Renal cortex interstitium (tissue), 11 donors: Measurements from ENCODE around the gene GTF3C2. TPM values are rescaled to one million over a fixed set of nuclear protein-coding genes. Genes with fewer than 3 reads are reported as not detected.

Experiments
- DNase-seq, 11 donors: peaks; one replicate each; pipeline ENCODE4 v3.0.0-alpha.2; 2013; ENCODE audit warnings: low read depth in 9 of 11, low spot score in 4 of 11; ENCODE audit errors: extremely low read depth in 1 of 11
- polyA plus RNA-seq, 3 donors: library from polyadenylated mRNA; unstranded; fragments of 120-200 nt; gene quantifications; one replicate each; pipeline ENCODE4 v1.2.1, GENCODE V29; 2013; ENCODE audit not compliant: insufficient read length in 3 of 3

GTF3C2 gene
- polyA plus RNA-seq, 3 donors: 68.4 to 72.3 (median 71.3) TPM

DNA sequence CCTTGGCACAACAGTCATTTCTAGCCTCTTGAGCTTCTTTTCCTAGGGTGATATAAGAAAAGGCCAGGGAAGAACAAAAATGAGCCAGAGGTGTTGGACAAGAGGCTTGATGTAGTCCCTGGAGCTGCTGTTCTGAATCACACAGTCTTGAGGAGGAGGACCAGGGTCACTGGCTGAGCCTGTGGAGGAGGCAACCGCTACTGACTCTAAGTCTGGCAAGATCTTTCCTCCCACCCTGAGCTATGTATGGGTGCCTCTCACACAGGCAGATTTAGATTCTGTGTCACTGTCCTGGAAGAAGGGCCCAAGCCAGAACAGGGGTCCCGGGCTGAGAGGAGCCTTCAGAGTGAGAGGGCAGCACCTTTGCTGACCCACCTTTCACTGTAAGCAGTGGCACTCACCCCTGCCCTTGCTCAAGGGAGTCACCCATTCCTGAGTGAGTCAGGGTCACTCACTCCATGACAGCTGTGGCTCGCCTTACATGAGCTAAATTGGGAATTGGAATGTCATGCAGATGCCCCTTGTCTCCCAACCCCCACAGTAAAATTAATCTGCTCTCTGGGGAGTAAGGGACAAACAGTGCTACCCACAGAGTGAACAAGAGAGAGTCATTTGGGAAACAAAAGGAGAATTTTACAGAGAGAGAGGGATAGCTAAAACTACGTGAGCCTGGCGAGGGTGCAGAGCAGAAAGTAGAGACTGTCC is 74.6 kb downstream of the GTF3C2 start, which contains the start of gene TRIM54:
TSS of gene TRIM54 (plus strand) at position 575 of the 705 bp plus-strand sequence. CDS start 303 bp downstream, outside the sequence.
- no peak for DNase-seq

DNA sequence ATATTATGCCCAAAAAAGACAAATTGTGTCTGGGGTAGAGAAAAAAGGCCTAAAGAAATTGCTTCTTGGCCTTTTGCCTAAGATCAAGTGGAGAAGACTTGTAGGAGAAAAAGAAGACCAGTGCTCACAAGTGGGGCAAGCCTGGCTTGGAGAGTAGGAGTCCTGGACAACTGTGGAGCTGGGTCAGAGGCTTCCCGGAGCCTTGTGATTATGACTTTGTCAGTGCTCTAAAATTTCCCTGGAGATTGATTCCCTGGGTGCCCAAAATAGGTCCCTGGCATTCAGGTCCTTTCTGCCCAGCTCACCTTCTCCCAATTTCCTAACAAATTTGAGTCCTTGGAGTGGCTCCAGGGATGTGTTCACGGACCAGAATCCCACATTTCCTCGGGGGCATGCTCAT is 75.1 kb downstream of the GTF3C2 start:
- no peak for DNase-seq

DNA sequence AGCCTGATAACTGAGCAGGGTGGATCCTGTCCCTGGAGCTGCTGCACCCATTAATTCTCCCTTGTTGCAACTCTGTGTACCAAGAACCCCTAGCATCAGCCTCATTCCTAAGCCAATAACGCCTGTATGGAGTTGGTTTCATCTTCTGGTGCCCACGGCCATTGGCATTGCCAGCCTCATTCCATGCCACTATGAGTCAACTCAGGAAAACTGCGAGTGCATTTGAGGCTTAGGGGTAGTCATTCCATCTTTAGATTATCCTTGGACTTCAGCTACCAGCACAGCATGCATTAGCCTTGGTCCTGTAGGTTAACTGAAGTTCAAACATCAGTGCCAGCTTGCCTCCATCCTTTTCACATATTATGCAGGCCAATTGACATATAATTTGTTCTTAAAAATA is 75.7 kb downstream of the GTF3C2 start:
- no peak for DNase-seq

DNA sequence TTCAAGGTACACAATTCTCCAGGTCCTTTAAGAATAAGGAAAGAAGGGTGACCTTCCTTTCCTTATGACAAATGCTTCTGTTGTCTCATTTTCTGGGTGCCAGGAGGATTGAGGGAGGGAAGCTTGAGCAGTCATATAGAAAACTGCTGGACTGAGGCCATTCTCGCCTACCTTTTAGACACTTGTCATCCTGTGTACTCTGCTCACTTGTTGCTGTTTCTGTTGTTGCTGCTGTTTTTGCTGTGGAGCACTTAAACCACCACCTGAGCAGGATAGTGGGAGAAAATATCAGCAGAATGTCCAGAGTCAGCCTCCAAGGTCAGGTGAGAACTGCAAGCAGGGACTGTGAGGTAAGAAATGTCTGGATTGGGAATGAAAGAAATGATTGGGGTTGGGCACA is 78.6 kb downstream of the GTF3C2 start:
- DNase-seq: no peak

Other genes starting within 250 kb of the GTF3C2 start
- gene CGREF1, start 237.6 kb downstream of the GTF3C2 start, polyA plus RNA-seq: 1 to 10 TPM; 6.2 to 8.6 (median 7.4) TPM
- gene ABHD1, start 232.9 kb downstream of the GTF3C2 start, polyA plus RNA-seq: 1 to 10 TPM; 1.3 to 1.9 (median 1.6) TPM
- 10 to 100 TPM; 42.0 to 55.0 (median 46.4) TPM for gene PREB, start 222.1 kb downstream of the GTF3C2 start, polyA plus RNA-seq
- not detected for gene PRR30, start 217.4 kb downstream of the GTF3C2 start, polyA plus RNA-seq
- under 1 TPM; 0.51 to 0.78 (median 0.62) TPM for gene TCF23, start 207.8 kb downstream of the GTF3C2 start, polyA plus RNA-seq
- 100 to 1,000 TPM; 148 to 150 (median 148) TPM for gene ATRAID, start 144.7 kb downstream of the GTF3C2 start, polyA plus RNA-seq
- gene SLC5A6, start 144.5 kb downstream of the GTF3C2 start, polyA plus RNA-seq: 10 to 100 TPM; 37.2 to 47.6 (median 42.0) TPM
- gene CAD, start 139.4 kb downstream of the GTF3C2 start, polyA plus RNA-seq: 10 to 100 TPM; 50.4 to 54.6 (median 54.1) TPM
- gene SLC30A3, start 93.7 kb downstream of the GTF3C2 start, polyA plus RNA-seq: 1 to 10 TPM; 6.0 to 9.2 (median 7.6) TPM
- gene DNAJC5G, start 81.3 kb downstream of the GTF3C2 start, polyA plus RNA-seq: 1 to 10 TPM in 2 of 3 donors, under 1 TPM in 1; 0.59 to 1.7 (median 1.4) TPM
- 1 to 10 TPM; 5.3 to 7.7 (median 5.7) TPM for gene TRIM54, start 74.3 kb downstream of the GTF3C2 start, polyA plus RNA-seq
- gene UCN, start 48.3 kb downstream of the GTF3C2 start, polyA plus RNA-seq: 1 to 10 TPM in 1 of 3 donors, under 1 TPM in 2; 0.56 to 1.1 (median 0.82) TPM
- 10 to 100 TPM; 74.0 to 90.5 (median 81.4) TPM for gene MPV17, start 33.7 kb downstream of the GTF3C2 start, polyA plus RNA-seq
- 10 to 100 TPM; 49.7 to 56.0 (median 52.3) TPM for gene EIF2B4, start 13.6 kb upstream of the GTF3C2 start, polyA plus RNA-seq
- 100 to 1,000 TPM; 101 to 110 (median 101) TPM for gene SNX17, start 13.9 kb upstream of the GTF3C2 start, polyA plus RNA-seq
- 10 to 100 TPM; 14.9 to 22.5 (median 21.0) TPM for gene ZNF513, start 24.0 kb upstream of the GTF3C2 start, polyA plus RNA-seq
- 100 to 1,000 TPM in 1 of 3 donors, 10 to 100 TPM in 2; 84.3 to 105 (median 95.1) TPM for gene PPM1G, start 52.8 kb upstream of the GTF3C2 start, polyA plus RNA-seq
- gene NRBP1, start 71.9 kb upstream of the GTF3C2 start, polyA plus RNA-seq: 100 to 1,000 TPM; 122 to 134 (median 123) TPM
- 10 to 100 TPM in 1 of 3 donors, 1 to 10 TPM in 2; 5.1 to 10.8 (median 8.6) TPM for gene KRTCAP3, start 85.6 kb upstream of the GTF3C2 start, polyA plus RNA-seq
- 10 to 100 TPM; 44.4 to 66.7 (median 46.0) TPM for gene IFT172, start 133.0 kb upstream of the GTF3C2 start, polyA plus RNA-seq
- 1 to 10 TPM; 6.4 to 8.1 (median 7.0) TPM for gene FNDC4, start 138.4 kb upstream of the GTF3C2 start, polyA plus RNA-seq
- gene GCKR, start 140.1 kb upstream of the GTF3C2 start, polyA plus RNA-seq: under 1 TPM in 2 of 3 donors, not detected in 1; 0.20 to 0.38 TPM
- gene ZNF512, start 226.3 kb upstream of the GTF3C2 start, polyA plus RNA-seq: 10 to 100 TPM; 75.8 to 84.2 (median 76.3) TPM